Measurements from ENCODE around the gene DENND1B.

DENND1B gene

DNA sequence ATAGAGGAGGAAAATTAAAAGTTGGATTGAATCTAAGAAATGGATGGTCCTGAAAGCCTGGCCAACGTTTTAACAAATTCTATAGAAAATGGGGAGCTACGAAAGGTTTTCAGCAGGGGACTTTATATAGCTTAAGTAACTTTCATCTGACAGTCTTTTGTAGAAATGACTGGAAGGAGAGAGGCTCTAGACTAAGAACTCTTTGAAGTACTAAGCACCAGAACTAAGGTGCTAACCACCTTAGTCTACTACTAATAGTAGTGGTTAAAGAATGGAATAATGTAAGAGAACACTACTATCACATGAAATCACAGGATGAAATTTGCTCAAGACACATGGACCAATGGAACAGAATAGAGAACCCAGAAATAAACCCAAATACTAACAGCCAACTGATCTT, 126.1 kb downstream of the DENND1B start:
- DNase-seq (ENCODE audit: extremely low read depth in 1 of 2, low read depth in 1 of 2) = no peak

DNA sequence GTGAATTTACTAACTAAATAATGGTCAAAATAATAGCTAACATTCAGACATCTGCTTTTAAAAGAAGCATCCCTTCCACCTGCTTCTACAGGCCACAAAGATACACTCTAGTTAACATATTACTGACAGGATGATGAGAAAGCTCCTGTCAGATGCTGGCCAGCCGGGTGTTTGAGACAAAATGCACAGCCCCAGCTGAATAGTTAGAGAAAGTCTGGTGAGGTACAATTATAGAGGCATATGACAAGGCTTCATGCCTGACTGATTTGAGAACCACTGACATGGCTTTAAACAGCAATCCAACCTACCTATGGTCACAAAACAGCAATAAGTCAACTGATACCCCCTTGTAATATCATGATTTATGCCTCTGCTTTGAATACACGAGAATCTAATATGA, 137.0 kb downstream of the DENND1B start:
- DNase-seq (ENCODE audit: extremely low read depth in 1 of 2, low read depth in 1 of 2) = no peak

DNA sequence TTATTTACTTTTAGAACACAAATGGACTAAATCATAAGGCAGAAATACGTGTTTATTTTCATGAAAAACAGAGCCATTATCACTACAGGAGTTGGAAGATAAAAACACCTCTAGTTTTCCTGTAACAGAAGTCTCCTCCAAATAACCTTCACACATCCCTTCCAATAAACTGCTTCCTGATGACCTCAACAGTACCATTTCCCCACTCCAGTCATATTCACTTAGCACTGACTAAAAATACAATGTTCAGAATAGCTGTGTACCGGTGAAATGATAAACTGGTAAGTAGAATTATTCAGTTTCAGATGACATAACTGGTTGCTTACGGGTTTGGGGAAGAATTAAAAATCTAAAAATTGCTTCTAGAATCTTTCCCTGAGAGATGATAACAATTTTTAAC, 137.9 kb downstream of the DENND1B start:
- DNase-seq (ENCODE audit: extremely low read depth in 1 of 2, low read depth in 1 of 2) = no peak

DNA sequence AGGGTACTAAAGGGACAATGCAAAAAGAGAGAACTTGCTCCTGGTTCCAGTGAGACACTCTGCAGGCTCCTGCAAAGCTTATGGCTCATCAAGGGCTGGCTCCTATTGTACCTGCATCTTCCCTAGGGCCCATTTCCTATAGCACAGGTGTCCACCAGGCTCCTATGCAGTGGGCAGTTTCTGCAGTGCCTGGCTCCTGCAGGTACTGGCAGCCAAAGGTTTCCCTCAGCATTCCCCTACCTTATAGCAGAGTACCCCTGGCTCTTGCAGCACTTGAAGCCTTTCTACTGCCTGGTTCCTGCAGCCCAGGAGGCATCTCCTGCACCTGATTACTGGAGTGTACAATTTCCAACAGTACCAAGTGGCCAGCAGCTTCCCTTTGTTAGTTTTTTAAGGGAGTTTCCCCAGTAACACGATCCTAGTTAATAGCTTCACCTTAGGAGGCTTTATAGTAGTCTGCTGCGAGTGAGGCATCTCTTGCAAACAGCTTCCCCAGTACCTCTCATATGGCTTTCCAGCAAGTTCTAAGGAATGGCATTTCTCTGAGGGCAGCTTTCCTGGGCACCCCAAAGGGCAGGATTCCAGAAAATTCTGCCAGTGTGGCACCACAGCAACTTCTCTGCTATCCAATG, 141.7 kb downstream of the DENND1B start:
- DNase-seq (ENCODE audit: extremely low read depth in 1 of 2, low read depth in 1 of 2) = no peak

DNA sequence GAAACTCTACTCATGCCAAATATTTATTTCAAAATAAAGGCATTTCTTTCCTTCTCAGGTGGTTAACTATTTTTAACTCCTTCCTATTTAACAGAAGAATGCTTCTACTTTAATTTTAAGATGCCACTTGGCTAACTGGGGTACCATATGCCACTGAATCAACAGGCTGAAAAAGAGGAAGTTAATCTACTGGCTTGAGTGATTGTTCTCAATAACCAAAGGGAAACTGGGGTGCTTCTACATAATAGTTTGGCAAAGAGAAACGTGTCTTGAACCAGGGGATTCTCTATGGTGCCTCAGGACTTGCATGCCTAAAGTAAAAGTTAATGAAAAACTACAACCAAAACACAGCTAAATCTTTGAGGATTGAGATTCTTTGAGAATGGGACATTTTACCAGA, 142.6 kb downstream of the DENND1B start:
- no peak for DNase-seq (ENCODE audit: extremely low read depth in 1 of 2, low read depth in 1 of 2)

DNA sequence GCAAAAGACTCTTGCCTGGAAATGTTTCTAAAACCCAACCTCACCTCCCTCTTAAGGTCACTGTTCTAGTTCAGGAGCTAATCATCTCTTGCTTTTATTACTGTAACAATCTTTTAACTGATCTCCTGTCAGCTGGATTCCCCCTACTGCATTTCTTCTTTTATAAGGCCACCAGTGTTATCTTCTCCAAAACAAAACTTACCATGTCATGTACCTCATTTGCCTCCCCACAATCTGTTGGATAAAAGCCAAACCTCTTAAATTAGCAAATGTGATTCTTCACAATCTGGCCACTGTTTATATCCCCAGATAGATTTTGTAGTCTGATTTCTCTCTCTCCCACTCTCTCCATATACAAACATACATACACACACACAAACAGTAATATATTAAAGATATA, 143.3 kb downstream of the DENND1B start:
- no peak for DNase-seq (ENCODE audit: extremely low read depth in 1 of 2, low read depth in 1 of 2)

DNA sequence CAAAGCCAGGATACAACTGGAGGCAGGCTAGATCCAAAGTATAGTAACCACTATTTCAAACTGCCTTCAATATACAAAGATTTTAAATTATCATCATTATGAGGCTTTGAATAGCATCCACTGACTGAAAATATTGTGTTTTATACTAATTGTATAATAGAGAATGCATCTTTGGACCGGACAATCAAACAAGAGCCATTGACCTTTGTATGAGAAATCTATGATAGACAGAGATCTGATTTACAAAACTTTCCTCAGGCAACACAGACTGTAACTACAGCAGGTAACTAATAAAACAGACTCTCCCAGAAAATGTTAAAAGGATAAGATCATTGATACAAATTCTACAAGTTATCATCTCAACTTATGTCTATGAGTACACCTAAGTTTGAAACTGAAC, 152.9 kb downstream of the DENND1B start:
- DNase-seq (ENCODE audit: extremely low read depth in 1 of 2, low read depth in 1 of 2) = no peak

DNA sequence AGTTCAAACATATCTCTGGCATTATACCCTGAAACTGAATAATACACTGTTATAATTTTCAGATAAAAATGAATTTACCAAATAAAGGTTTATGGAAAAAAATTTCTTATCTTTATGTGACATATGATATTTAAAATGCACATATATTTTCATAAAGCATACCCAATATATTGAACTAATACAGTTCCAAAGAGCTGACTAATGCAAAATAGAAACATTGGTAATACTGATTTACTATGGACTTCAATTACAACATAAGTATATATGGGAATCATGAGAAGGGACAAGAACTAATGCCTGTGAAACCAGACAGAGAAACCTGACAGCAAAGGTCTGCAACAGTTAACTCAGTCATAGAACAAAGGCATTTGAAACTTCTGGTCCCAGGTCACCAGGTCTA, 153.5 kb downstream of the DENND1B start:
- no peak for DNase-seq (ENCODE audit: extremely low read depth in 1 of 2, low read depth in 1 of 2)

DNA sequence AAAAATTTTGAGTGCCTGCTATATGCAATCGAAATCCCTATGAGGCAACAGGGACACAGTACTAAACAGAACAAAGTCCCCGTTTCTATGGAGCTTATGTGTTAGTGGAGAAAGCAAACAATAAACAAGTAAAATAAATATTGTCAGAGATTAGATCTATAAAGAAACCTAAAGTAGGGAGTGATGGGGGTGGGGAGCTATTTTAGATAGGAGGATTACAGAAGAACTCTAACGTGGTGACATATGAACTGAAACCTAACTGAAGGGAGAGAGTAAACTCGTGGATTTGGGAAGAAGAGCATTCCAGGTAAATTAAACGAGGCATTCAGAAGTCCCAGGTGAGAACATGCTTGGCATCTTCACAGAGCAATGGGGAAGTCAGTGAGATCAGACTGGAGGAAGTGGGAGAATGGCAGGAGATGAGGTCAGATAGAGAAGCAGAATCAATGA, 154.5 kb downstream of the DENND1B start:
- no peak for DNase-seq (ENCODE audit: extremely low read depth in 1 of 2, low read depth in 1 of 2)

DNA sequence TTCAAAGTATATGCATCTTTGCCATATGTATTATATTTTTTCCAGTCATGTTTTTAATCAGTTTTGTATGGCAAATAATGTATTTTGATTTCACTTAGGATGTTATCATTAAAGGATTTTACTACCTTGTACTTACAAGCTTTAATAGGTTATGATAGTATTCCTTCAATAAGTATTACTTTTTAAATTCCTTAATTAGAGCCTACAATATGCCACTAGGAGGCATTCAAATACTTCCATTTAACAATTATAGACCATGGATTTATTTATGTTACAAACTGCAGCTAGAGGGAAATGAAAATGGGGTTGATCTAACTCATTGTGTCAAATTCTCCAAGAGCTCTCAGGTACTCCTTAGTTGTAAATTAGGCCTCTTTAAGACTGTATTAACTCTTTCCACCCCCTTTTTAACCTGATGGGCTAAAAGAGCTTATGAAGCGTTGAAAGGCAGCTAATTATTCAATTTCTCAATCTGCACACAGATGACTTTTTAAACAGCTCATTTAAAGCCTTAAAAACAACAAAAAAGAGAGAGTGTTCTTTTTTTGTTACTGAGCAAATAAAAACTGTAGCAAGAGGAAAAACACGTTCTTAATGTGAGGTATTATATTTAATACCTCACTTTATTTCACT, 156.2 kb downstream of the DENND1B start:
- DNase-seq (ENCODE audit: extremely low read depth in 1 of 2, low read depth in 1 of 2) = no peak

DNA sequence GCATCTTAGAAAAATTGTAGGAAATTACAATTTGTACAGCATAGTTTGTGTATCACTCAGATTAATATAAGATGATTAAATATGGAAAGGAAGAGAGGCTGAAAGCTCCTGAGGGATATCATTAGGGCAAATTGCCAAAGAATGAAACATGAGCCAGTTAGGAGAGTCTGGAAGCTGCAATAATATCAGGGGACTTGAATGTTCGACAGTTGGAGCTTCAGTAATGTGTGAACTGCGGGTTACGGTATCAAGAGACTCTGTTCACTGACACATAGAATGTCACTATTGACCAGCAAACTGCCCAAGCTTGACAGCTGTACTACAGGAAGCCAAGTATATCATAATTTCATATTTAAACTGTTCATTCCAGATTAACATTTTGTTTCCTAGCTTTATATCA, 157.2 kb downstream of the DENND1B start:
- DNase-seq (ENCODE audit: extremely low read depth in 1 of 2, low read depth in 1 of 2) = no peak

DNA sequence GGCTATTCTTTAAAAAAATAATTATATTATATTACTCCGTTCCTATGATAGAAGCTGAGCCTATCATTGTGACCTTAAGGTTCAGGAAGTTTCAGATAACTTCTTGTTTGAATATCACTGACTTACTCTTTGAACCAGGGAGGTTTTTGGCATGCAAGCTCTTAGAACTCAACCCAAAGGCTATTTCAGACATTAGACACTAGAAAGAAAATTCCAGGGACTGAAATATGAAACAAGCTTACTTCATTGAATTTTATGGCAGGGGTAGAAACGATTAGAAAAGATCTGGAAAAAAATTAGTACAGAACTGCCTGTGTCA, 159.6 kb downstream of the DENND1B start:
- DNase-seq (ENCODE audit: extremely low read depth in 1 of 2, low read depth in 1 of 2) = no peak

DNA sequence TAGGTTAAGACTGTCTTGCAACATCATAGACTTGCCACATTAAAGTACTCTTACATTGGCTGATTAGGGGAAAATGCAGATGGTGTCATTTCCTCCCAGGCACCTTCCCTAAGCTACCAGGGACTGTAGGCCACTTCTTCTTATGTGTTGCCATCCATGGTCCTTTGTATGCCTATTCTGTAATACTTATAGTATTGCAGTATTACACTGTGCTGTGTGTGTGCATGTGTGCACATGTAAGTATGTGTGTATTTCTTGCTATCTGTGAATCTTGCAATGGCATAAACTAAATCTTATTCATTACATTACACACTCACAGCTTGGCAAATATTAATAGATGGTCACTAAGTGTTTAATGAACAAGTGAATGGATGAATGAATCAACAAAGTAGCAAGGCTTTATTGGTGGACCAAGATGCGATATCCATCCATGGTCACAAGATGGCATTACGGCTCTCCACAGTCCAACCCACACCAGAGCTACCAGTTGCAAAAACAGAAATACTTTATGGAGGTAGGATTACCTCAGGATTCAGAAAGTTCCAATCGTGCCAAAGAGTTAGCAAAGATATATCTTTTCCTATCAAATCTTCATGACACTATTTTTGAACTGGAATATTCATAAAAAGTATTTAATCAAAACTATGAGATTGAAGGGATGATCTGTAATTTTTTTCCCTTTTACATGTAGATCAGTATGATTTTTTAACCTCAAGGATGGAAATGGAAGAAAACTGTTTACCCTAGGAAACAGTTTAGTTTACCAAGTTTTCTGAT, 160.2 kb downstream of the DENND1B start:
- no peak for DNase-seq (ENCODE audit: extremely low read depth in 1 of 2, low read depth in 1 of 2)

DNA sequence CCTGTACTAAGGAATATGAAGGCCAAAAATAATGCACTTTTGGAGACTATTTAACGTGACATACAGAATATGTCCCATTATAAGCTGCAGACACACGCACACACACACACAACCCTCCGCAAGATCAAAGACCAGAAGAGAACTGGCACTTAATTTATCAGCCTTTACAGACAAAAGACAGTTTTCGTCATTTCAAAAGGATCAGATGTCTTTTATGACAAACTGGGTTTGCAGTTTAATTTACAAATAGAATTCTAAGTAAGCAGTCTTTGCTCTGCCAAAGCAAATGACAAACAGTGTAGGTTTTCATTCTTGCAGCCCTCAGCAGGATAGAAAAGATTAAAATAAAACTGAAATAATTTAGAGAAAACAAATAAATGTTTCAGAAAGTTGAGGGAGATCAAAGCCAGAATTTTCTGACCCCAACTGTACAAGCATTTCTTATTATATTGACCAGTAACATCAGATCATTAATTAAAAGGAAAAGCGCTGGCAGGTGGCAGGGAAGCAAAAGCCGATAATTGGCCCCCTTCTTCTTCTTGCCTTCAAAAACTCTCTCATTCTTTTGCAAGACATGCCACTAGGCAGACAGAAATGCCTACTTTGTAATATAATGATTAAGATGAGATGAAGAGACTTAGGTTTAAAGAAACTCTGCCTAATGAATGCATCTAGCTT, 169.0 kb downstream of the DENND1B start:
- DNase-seq (ENCODE audit: extremely low read depth in 1 of 2, low read depth in 1 of 2) = no peak

DNA sequence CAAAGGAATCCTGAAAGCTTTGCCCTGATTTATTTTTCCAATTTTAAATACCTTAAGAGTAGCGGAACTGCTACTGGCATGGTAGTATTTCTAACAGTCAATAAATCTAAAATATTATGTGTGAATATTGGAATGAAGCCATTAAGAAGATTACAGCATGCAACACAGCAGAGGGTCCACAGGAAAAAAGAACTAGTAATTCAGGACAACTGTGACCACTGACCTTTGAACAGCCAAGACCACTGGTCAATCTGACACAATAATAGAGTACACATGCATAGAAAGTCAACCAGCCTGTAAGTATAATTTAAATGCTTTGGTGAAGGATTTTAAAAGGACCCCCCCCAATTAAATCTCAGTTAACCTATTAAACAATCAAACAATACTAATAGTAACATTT, 171.0 kb downstream of the DENND1B start:
- DNase-seq (ENCODE audit: extremely low read depth in 1 of 2, low read depth in 1 of 2) = no peak

DNA sequence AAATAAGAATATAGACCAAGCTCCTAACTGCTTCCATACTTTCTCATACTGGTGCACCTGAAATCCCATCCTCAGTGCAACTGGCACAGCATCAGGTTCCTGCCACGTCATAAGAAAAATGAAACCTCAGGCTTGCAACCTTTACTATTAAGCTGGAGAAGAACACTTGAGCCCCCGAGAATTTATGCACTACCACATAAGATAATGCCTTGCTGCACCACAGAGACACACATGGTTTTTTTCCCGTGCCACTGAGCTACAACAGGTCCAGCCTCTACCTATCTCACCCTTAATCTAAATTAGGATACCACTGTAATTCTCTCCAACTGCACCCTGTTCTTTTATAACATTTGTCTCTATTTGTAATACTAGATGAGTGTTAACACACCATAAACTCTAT, 174.5 kb downstream of the DENND1B start:
- DNase-seq (ENCODE audit: extremely low read depth in 1 of 2, low read depth in 1 of 2) = no peak

DNA sequence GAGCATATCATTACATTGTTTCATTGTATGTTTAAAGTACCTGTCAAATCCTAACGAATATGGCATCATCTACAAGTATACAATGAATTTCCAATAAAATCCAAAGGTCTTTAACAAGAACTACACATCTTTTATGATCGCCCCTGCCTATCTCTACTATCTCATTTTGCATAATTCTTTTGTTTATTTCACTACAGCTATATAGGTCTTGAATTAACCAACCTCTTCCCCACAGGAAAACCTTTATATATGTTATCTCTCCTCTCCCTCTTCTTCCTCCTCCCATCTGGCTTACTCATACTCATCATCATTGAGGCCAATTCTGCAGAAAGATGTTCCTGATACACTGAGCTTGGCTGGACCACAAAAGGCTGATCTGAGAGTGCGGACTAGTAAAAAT, 175.5 kb downstream of the DENND1B start:
- no peak for DNase-seq (ENCODE audit: extremely low read depth in 1 of 2, low read depth in 1 of 2)

DNA sequence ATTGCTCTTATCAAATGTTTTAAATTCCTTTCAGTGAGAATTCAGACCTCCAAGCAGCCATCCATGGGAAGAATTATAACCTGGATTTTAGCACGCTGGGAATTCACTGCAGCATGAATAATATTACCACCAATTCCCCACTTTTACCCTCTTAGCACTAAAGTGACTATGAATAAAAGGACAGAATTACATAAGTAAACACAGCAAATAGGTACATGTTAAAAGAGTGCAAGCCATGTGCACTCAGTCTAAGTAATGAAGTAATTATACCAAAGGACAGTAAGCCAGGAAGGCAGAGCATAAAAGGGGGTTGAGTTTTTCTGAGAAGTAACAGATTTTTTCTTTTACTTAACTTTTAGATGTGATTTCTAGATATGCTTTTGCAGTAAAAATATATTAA, 176.3 kb downstream of the DENND1B start:
- no peak for DNase-seq (ENCODE audit: extremely low read depth in 1 of 2, low read depth in 1 of 2)

DNA sequence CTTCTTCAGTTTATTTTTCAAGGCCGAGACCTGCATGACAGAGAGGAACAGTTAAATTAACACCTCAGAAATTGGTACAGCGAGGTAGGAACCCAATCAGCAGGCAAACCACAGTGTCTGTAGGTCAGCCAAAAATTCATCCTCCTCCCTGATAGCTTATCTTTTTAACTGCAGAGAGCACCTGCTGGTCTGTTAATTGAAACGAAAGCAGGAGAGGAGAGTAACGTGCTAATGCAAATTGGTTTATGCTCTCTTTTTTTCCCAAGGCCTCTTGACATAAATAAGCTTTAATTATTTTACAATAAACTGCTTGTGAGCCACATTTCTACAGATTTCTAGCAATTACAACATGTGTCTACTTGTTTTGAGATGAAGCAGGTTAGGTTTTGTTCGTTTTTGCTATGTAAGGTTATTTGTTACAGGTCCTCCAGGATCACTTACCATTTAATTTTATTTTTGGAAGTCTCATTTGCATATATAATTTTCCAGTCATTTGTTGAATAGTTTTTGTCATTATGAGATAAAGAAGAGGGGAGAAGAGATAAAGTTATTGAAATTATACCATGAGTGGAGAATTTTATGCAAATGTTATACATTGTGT, 179.9 kb downstream of the DENND1B start:
- DNase-seq (ENCODE audit: extremely low read depth in 1 of 2, low read depth in 1 of 2) = no peak

DNA sequence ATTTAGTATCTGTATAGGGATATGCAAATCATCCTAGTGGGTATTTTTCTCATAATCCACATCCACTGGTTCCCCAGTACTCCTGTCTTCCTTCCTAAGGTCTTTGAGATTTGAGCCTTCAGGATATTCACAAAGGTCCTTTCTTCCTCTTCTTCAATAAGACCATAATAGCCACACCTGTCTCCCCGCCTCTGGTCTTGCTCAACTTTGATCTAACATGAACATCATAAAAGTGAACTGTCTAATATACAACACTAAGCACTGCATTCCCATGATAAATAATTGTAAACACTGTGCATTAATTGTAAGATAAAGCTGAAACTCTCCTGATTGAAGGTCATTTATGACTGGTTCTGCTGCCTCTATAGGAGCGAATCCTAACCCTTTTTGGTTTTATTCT, 184.6 kb downstream of the DENND1B start:
- no peak for DNase-seq (ENCODE audit: extremely low read depth in 1 of 2, low read depth in 1 of 2)

DNA sequence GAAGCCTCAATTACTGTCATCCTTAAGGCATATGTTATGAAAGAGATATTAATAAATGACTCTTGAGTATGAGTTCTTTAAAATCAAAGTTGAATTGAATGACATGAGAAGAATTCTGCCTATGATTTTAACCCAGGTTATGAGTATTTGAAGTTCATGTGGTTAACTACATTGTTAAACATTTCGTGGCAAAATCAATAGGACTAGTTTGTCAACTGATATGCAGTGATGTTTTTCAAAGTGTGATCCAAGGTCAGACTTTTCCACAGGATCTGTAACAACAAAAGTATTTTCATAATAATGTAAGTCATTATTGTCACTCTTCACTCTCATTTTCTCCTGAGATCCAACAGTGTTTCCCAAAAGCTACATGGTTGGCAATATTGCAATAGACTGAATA, 189.5 kb downstream of the DENND1B start:
- DNase-seq (ENCODE audit: extremely low read depth in 1 of 2, low read depth in 1 of 2) = no peak

Measured in activated CD8-positive, alpha-beta memory T cell treated with anti-CD3 and anti-CD28 coated beads for 1 hour (primary cell).